HG03139 (cell line): ENCODE results near the gene UQCR10.

Source experiments
- ATAC-seq: cut with Tn5 transposase; IDR thresholded peaks from one replicate; pipeline ENCODE4 v1.9.1; 2021; ENCODE audit not compliant: unreplicated experiment

Gene UQCR10

GRCh38 chr22:29767171-29768051, at the start of gene UQCR10:
UQCR10 (plus strand) TSS chr22:29767369; CDS start chr22:29767399, 30 bp downstream.
- peak; percentile 59 for ATAC-seq

- ATAC-seq = no peak
Measured at GRCh38 chr22:29717789-29718188, 49.4 kb upstream of the UQCR10 start.

GRCh38 chr22:29718949-29719898, 47.9 kb upstream of the UQCR10 start:
- ATAC-seq = no peak

- no peak for ATAC-seq
Measured at GRCh38 chr22:29719899-29720645, 47.1 kb upstream of the UQCR10 start, which contains the start of gene CABP7. CABP7 (plus strand) TSS chr22:29720003; CDS start chr22:29720425, 422 bp downstream.

GRCh38 chr22:29720811-29721323, 46.3 kb upstream of the UQCR10 start:
- ATAC-seq = no peak

GRCh38 chr22:29722151-29722550, 45.0 kb upstream of the UQCR10 start:
- ATAC-seq = no peak

GRCh38 chr22:29722587-29722986, 44.6 kb upstream of the UQCR10 start:
- no peak for ATAC-seq

GRCh38 chr22:29723766-29724165, 43.4 kb upstream of the UQCR10 start:
- no peak for ATAC-seq

GRCh38 chr22:29724843-29725242, 42.3 kb upstream of the UQCR10 start:
- no peak for ATAC-seq

GRCh38 chr22:29726106-29726505, 41.1 kb upstream of the UQCR10 start:
- ATAC-seq = no peak

- ATAC-seq = no peak
Measured at GRCh38 chr22:29726512-29727130, 40.5 kb upstream of the UQCR10 start.

GRCh38 chr22:29727131-29727523, 40.0 kb upstream of the UQCR10 start:
- ATAC-seq = no peak

GRCh38 chr22:29729161-29729560, 38.0 kb upstream of the UQCR10 start:
- ATAC-seq = no peak

GRCh38 chr22:29731058-29731850, 35.9 kb upstream of the UQCR10 start:
- ATAC-seq = no peak

- no peak for ATAC-seq
Measured at GRCh38 chr22:29732883-29733282, 34.3 kb upstream of the UQCR10 start.

- no peak for ATAC-seq
Measured at GRCh38 chr22:29733362-29734201, 33.6 kb upstream of the UQCR10 start.

GRCh38 chr22:29734406-29734805, 32.8 kb upstream of the UQCR10 start:
- ATAC-seq = no peak

- no peak for ATAC-seq
Measured at GRCh38 chr22:29734838-29735237, 32.3 kb upstream of the UQCR10 start.
